ENCODE data around the gene TAC3.

TAC3 gene

GRCh38 chr12:57008178-57008577 lies 8.2 kb downstream of the TAC3 start:
- Histone ChIP-seq H3K4me1 (ENCODE audit: insufficient read depth, low read length) (peaks cover 21% of the 10 kb centered on the region), H3K4me2 (ENCODE audit: insufficient read depth, low read length) (no peak overlapping the region), H3K79me2 (ENCODE audit: insufficient read depth, low read length) (peaks cover 30% of the 10 kb centered on the region), H3K9me3 (ENCODE audit: insufficient read depth, low read length, severe bottlenecking) (no peaks in the 10 kb centered on the region), H3K27me3 (ENCODE audit: insufficient read depth, low read length, poor library complexity) (peaks cover under 1% of the 10 kb centered on the region), H3K36me3 (ENCODE audit: insufficient read depth, low read length) (peaks cover 17% of the 10 kb centered on the region), H2AFZ (ENCODE audit: low read depth, low read length) (no peak overlapping the region), H3K27ac (ENCODE audit: low read length) (no peak overlapping the region), H3K9ac (ENCODE audit: low read depth, low read length) (no peak overlapping the region), H4K20me1 (ENCODE audit: insufficient read depth, low read length) (peaks cover 17% of the 10 kb centered on the region), H3K4me3 (ENCODE audit: low read depth in 1 of 2, low read length in 2 of 2) (no peak overlapping the region)
- peak; percentile 43 for DNase-seq
- TF ChIP-seq CTCF (IDR thresholded peaks at IDR 0.05; ENCODE audit: borderline replicate concordance, extremely low read depth, low read length, poor library complexity, severe bottlenecking): peak; percentile 86
- TF ChIP-seq EZH2 (IDR thresholded peaks at IDR 0.05; ENCODE audit: borderline replicate concordance, low read depth, low read length, severe bottlenecking): no peak
- peak; percentile 64 for ATAC-seq (ENCODE audit: insufficient read depth, low read depth)

- peak overlapping the region; percentile 64 for H2AFZ ChIP-seq (ENCODE audit: low read depth, low read length)
- ATAC-seq (ENCODE audit: insufficient read depth, low read depth) (no peak), DNase-seq (no peak)
- peak overlapping the region; percentile 54; the same call in 1 of the 2 replicates for H3K4me2 ChIP-seq (ENCODE audit: insufficient read depth, low read length)
- no peaks in the 10 kb centered on the region for H3K27me3 ChIP-seq (ENCODE audit: insufficient read depth, low read length, poor library complexity)
- H4K20me1 ChIP-seq (ENCODE audit: insufficient read depth, low read length): peaks cover 28% of the 10 kb centered on the region
- H3K9me3 ChIP-seq (ENCODE audit: insufficient read depth, low read length, severe bottlenecking): no peaks in the 10 kb centered on the region
- H3K4me1 ChIP-seq (ENCODE audit: insufficient read depth, low read length): peaks cover 23% of the 10 kb centered on the region
- H3K4me3 ChIP-seq (ENCODE audit: low read depth in 1 of 2, low read length in 2 of 2): peak overlapping the region in 1 of 2 experiments; percentile 53; a peak in 2 of 4 replicates
- peaks cover 30% of the 10 kb centered on the region for H3K36me3 ChIP-seq (ENCODE audit: insufficient read depth, low read length)
- TF ChIP-seq EZH2 (IDR thresholded peaks at IDR 0.05; ENCODE audit: borderline replicate concordance, low read depth, low read length, severe bottlenecking): no peak
- TF ChIP-seq CTCF (IDR thresholded peaks at IDR 0.05; ENCODE audit: borderline replicate concordance, extremely low read depth, low read length, poor library complexity, severe bottlenecking): no peak
- H3K79me2 ChIP-seq (ENCODE audit: insufficient read depth, low read length): peaks cover 42% of the 10 kb centered on the region
- no peak overlapping the region for H3K27ac ChIP-seq (ENCODE audit: low read length)
- H3K9ac ChIP-seq (ENCODE audit: low read depth, low read length): peak overlapping the region; percentile 33
Measured at GRCh38 chr12:57006809-57007475, 9.4 kb downstream of the TAC3 start.

GRCh38 chr12:57005980-57006808 lies 10.1 kb downstream of the TAC3 start, which contains the start of gene ZBTB39:
ZBTB39 (minus strand) TSS chr12:57006546; CDS start chr12:57004917, 1,629 bp downstream.
- Histone ChIP-seq H2AFZ (ENCODE audit: low read depth, low read length) (peak within 1 kb of the TSS; percentile 64), H3K36me3 (ENCODE audit: insufficient read depth, low read length) (peaks cover 37% of the 10 kb centered on the region), H3K9me3 (ENCODE audit: insufficient read depth, low read length, severe bottlenecking) (no peaks in the 10 kb centered on the region), H3K4me1 (ENCODE audit: insufficient read depth, low read length) (peaks cover 23% of the 10 kb centered on the region), H3K4me2 (ENCODE audit: insufficient read depth, low read length) (peak within 1 kb of the TSS; percentile 83), H4K20me1 (ENCODE audit: insufficient read depth, low read length) (peaks cover 35% of the 10 kb centered on the region), H3K27ac (ENCODE audit: low read length) (peak within 1 kb of the TSS; percentile 27), H3K4me3 (ENCODE audit: low read depth in 1 of 2, low read length in 2 of 2) (peak within 1 kb of the TSS; percentile 66 to 86), H3K79me2 (ENCODE audit: insufficient read depth, low read length) (peaks cover 50% of the 10 kb centered on the region), H3K27me3 (ENCODE audit: insufficient read depth, low read length, poor library complexity) (no peaks in the 10 kb centered on the region), H3K9ac (ENCODE audit: low read depth, low read length) (peak within 1 kb of the TSS; percentile 68)
- peak; percentile 76 for ATAC-seq (ENCODE audit: insufficient read depth, low read depth)
- no peak for TF ChIP-seq EZH2 (IDR thresholded peaks at IDR 0.05; ENCODE audit: borderline replicate concordance, low read depth, low read length, severe bottlenecking)
- peak; percentile 66 for TF ChIP-seq CTCF (IDR thresholded peaks at IDR 0.05; ENCODE audit: borderline replicate concordance, extremely low read depth, low read length, poor library complexity, severe bottlenecking)
- DNase-seq: peak; percentile 73
